Activated CD8-positive, alpha-beta memory T cell treated with anti-CD3 and anti-CD28 coated beads for 48 hours (primary cell): ENCODE data around the gene USP49.
"Not testable (repeated sequence)": the region's sequence is repeated elsewhere in the genome, so short reads cannot be mapped to it uniquely, and the experiment has no call there.

Experiments
- DNase-seq, 3 experiments: peaks; one replicate each; pipeline ENCODE4 v3.0.0-alpha.2; 2020; ENCODE audit warnings: low read depth in 2 of 3, low spot score in 2 of 3

The USP49 gene

DNA sequence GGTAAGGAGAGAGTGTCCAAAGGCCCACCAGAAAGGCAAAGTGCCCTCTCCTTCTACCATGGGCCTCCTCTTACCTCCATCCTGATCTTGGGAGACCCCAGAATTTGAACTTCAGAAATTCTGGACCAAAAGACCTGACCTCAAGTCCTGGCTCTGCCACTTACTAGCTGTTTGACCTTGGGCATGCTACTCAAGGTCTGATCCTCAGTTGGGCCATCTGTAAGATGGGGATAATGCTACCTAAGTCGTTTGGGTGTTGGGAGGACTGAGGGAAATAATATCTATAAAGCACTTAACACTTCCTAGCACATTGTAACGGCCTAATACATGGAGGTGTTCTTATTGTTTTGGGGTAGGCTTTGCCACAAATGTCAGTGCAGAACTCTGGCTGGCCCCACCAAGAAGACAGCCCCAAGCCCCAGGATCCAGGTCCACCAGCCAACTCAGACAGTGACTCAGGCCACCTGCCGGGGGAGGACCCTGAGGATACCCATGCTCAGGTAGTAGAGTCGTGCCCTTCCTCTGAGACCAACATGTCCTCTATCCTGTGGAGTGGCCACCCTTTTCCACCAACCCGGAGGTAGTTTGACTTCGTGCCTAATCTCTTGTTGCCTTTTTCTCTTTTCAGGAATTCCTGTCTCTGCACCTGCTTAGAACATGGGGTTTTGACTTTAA lies 111.9 kb downstream of the USP49 start:
- DNase-seq, result no peak

DNA sequence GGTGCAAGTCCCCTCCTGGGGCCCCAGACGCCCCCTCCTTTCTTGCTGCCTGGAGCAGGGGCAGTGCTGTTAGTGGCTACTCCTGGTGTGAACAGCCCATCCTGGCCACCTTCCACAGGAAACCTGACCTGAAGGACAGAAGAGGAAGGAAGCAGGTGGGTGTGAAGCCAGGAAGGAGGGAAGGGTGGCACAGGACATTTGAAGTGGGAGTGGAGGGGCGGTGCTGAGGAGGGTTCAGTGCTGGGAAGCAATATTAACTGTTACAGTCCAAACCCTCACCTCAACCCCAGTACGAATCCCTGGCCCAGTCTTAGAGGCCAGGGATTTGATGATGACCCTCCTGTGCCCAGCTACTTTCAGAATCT lies 113.8 kb downstream of the USP49 start:
- DNase-seq, result no peak

DNA sequence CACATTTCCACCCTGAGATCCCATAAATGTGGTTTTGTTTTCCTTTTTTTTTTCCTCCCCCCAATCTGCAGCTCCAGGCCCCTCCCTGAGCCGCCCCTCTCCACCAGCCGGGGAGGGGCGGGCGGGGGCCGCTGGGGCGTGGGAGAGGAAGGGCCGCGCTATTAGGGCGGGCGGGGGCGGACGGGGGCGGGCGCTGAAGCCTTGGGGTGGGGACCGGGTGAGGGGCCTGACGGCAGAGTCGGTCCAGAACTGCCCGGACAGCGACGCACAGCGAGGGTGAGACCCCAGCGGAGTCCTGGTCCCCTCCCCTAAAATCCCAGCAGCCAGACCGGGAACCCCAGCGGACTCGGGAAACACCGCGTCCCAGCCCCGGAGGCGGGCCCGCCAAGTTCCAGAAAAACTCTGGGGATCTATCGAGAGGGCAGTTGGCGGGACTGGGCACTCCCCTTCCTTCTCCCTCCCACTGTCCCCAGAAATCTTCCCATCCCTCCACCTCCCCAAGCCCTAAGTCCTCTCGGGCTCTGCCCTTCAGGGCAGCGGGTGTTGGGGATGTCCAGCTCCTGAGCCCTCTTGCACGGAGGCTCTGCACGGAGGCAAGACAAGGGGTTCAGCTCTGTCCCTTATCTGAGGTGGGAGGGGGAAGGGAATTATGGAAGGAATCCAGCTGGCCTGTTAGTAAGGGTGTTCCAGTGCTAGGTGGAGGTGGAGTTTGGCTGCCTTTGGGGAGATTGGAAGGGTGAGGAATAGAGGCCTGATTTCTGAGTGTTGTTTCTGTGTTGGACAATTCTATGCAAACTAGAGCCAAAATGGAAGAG lies 114.4 kb downstream of the USP49 start, which contains the start of gene PRICKLE4:
Gene PRICKLE4, plus strand, starts transcription at position 232 of the 815 bp plus-strand sequence. CDS start 2,692 bp downstream, outside the sequence.
- DNase-seq, result no peak

DNA sequence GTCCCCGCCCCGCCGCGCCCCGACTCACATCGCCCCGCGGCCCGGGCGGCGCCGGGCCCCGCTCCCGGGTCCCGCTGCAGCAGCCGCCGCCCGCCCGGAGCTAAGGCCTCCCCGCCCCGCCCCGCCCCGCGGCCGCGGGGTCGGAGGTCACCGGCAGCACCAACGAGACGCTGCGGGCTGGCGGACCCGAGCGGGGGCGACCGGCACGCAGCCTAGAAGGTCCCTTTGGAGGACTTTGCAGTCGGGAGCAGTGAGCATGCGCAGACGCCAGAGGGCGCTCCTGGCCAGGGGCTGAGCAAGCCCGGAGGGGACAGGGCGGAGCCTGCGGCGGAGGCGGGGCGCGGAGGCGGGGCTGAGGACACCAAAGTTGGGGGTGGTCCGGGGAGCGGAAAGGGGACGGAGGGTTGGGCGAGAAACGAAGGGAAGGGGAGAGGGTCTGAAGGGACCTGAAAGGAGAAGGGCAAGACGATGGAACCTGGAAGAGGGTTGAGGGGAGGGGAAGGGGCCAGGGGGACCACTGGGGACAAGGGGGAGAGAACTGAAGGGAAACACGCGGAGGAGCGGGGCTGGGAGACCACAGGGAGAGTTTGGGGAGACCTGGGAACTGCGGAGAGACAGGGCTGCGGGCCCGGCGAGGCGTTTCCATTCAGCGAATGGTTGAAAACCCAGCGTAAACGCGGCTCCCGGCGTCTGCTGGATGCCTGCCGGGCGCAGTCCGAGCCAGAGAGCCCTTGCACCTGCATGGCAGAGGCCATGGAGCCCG lies 115.2 kb downstream of the USP49 start, which contains the start of gene FRS3:
Gene FRS3, minus strand, starts transcription at position 113 of the 763 bp plus-strand sequence. CDS start 2,913 bp downstream, outside the sequence.
- peak; percentile 96 to 100 (median 98) for DNase-seq

DNA sequence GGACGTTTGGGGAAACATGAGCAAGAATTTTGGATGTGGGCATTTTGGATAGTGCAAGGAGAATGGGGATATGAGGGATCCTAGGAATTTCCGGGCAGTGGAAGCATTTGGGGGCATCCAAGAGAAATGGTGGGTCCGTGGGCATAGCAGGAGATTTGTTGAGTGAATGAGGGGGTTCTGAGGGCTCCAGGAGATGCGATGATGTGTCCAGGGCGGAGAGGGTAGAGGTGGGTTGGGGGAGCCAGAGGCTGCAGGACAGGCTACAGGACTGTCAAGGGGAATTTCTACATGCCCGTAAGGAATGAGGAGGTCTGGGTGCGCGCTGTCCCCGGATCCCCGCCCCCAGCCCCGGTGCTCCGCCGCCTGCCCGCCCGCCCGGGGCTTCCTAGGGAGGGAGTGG lies 115.8 kb downstream of the USP49 start:
- no peak for DNase-seq

DNA sequence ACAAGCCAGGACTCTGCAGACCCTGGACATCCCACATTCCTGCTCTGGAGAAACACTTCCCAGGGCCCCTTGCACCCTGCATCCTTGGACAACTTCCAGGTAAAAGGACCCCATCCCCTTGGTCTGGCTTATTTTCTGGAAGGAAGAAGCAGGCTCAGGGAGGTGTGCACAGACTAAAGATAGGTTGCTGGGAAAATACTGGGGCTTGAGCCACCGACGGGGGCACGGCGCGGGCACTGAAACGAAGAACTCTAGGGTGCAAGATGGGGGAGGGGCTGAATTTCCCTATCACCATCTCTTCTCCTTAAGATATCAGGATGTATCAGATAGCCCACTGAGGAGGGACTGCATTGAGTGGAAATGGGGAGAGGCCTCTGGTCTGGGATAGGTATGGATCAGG lies 116.3 kb downstream of the USP49 start:
- no peak for DNase-seq

DNA sequence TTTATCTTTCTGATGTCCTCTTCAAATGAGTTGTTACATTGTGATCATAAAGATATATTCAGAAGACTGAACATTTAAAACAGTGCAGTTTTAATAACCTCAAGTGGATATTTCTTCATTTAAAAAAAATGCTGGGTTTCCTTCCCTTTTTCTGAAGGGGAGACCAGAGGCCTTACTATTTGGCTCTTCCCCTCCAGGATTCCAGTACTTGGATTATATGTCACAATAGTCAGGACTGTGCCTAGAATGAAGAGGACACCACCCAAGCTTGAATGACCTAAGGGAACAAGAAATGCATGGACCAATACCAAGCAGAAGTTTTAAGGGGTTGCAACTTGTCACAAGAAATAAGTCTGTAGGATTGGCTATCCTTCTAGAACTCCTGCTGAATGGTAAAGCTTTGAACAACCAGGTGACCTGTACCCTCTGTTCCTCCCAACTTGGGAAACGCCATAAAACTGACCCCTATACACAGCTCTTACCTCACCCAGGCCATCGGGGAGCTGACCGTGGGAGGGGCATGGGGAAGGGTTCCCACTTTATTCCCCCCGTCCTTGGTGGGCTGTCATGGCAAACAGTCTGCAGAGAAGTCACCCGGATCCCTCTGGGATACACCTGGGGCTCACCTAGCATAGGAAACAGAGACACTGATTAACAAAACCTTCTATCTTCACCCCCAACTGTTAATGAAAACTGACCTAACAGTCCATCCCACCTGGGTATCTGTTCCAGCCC lies 117.5 kb downstream of the USP49 start:
- DNase-seq, result no peak

DNA sequence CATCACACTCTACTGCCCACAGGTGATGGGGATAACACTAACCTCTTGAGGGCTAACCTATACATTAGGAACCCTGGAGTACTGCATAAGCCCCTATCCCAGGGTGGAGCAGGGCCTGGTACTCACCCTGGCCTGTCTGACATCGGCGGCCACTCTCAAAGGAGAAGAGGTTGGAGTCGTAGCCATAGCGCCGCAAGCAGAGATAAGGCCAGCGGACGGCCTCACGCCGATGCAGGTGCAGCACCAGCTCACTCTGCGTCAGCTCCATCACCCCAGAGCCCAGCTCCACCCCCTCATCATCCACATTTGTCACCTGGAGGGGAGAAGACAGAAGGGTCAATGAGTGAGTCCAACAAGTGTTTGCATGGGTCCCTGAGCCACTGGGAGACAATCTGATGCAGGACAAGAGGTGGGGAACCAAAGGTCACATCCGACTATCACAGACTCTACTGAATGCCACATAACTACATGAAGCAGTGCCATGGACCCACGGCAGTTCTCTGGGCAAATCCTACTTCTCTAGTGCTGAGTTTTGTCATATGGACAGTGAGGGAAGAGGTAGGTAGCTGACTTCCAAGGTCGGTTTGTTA lies 119.8 kb downstream of the USP49 start:
- no peak for DNase-seq

DNA sequence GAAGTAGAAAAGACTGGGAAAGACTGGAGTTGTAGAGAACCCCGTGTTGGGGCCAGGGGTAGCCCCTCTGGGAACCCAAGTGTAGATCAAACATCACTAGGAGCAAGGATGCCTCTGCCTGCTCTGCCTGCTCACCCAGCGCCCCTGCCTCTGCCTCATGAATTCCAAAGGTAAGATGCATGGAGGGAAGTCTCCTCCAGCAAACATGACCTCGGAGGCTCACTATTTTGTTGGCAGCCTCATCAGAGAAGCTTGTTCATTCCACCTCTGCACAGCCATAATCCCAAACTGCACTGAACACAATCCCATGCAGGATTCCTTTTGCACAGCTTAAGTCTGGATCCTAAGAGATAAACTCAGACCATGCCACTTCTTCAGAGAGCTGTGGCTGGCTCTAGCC lies 120.3 kb downstream of the USP49 start:
- no peak for DNase-seq

DNA sequence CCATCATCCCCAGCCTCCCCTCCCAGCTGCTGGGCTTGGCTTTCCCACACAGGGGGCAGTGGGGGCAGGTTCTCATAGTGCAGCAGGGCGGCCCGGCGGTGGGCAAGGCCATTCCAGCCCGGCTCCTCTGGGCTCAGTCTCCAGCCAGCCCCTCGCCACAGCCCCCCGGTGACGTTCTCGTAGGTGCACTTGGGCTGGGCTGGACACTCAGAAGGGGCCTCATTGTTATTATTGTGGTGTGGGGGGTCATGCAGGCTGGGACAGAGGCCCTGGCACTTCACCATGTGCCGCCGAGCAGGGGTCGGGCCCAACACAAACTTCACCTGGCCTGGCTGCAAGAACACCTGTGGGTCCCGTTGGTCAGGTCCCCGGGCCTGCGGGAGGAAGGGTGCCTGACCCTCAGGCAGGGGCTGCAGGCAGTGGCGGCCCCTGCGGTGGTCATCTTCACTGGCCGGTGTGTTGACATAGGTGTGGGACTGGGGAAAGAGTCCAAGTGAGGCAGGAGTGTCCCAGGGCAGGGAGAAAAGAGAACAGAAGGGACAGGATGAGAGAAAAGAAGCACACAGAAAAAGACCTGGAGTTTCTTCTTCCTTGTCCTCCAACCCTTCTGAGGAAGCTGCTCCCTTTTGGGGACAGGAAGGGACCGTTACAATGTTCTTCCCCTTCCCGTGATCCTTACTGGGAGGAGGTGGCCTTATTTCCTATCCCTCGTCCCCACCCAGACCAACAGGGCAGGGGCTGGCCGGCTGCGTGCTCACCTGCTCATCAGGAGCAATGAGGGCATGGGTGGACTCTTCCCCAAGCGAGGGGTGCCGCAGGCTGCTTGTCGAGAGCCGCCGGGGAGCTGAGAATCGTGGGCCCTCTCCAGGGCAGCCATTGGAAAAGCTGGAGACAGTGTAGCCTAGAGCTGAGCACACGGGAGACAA lies 123.9 kb downstream of the USP49 start:
- no peak for DNase-seq

DNA sequence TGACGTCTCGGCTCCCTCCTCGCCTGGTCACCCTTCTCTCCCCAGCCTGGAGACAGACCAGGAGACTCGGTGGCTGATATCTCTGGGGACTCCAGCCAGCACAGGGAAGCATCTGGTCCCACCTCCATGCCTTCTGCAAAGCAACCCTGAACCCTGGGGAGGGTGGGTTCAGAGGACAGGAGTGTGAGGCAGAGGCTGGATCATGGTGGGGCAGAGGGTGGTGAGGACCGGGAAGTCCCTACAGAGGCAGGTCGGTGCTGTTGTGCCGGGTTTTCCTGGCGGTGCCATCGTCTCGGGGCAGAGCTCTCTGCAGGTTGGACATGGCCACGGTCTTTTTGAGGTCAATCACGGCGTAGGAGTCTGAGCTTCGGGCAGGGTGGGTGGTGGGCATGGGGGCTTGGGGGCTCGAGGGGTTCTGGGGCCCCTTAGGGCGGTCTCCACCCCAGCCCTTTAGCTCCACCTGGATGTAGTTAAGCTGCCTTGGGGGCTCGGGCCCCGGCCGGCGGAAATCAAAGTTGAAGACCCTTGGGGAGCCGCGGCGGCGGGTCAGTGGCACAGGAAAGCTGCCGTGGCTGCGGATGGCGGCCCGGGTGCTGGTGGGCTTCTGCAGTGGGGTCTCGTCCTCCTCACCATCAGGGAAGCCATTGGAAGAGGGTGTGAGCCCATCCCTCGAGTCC lies 124.7 kb downstream of the USP49 start:
- DNase-seq, result no peak

DNA sequence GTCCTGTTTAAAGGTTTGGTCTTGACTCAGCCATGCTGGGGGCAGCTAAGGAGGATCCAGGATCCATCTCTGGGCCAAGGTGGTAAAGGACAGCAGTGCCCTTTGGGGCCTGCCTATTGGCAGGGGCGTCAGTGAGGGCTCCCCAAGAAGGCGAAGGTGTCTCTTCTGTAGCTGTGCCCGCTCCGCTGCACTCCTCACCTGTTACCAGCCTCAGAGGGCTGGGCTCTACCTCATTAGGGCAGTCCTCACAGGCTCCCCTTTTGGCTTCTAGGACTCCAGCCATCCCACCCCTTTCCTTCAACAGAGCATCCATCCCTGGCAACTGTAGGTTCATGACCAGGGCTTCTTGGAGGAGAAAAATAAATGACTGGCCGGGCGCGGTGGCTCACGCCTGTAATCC lies 125.8 kb downstream of the USP49 start:
- DNase-seq, result no peak

DNA sequence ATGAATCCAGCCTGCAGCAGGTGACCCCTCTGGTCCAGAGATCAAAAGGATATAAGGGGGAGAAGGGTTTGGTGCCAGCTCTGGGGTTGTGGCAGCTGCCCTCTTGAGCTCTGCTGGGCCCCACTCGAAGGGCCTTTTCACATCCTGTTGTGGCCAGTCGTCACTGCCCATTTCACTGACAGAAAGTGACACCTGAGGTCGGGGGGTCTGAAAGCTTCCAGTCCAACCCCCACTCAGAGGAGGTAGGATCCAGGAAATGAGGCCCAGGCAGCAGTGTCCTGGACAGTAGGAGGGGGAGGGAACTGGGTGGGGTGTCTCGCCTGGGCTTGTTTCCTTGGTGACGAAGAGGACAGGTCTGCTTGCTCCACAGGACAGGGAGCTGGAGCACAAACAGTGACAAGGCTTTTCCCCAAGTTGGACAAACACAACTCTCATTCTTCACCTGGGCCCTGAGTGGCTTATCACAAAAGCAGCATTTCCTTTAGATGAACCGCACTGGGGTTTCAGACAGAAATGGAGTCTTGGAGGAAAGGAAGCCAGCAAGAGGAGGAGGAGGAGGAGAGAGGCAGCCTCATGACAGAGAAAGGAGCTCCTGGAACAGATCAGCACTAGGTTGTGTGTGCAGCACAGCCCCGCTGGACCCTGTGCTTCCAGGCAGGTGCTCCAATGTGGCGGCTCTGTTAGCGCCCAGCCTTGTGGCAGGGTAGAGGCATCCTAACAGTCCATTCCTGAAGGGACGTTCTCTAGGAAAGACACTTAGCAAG lies 126.4 kb downstream of the USP49 start:
- no peak for DNase-seq

DNA sequence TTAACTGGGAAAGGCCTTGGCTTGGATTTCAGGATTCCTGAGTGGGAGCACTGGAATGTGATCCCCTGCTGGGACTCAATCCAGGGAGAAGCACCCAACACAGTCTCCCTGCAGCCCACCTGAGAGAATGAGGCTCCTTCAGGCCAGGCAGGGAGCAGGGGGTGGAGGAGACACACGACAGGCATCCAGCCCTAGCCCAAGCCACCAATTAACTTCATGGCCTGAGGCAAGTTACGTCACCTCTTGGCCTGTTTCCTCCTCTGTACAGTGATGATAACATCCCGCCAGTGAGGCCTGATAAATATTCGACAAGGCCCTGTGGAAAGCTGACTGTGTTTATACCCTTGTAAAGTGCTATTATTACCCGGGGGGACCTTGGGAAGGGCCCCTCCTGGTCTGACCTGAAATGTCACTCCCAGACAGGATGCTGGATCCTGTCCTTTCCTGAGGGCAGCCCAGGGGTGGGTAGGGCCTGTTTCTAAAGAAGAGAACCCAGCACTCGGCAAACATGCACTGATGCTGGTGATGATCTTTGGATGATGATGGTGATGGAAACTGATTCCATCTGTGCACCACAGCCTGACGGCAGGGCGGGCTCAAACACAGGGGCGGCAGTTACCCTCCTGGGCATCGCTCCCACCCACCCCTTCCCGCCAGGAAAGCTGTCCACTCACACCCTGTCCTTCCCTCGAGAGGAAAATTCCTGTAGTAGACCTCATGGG lies 127.9 kb downstream of the USP49 start:
- DNase-seq, result no peak

DNA sequence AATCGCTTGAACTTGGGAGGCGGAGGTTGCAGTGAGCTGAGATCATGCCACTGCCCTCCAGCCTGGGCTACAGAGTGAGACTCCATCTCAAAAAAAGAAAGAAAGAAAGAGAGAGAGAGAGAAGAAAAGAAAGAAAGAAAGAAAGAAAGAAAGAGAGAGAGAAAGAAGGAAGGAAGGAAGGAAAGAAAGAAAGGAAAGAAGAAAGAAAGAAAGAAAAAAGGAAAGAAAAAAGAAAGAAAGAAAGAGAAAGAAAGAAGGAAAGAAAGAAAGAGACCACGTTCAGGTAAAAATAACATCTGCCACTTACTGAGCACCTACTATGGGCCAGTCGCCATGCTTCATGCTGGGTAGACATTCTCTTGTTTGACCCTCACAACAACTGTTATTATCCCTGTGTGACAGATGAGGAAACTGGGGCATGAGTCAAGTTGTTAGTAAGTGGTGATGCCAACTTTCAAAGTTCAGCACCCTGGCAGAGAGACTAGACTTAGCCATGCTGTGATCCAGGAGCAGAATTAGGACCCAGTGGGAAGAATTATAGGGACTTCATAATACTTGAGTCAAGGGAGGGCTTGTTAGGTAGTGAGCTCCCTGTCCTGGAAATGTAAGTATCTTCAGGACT lies 129.0 kb downstream of the USP49 start:
- not testable (repeated sequence) for DNase-seq

DNA sequence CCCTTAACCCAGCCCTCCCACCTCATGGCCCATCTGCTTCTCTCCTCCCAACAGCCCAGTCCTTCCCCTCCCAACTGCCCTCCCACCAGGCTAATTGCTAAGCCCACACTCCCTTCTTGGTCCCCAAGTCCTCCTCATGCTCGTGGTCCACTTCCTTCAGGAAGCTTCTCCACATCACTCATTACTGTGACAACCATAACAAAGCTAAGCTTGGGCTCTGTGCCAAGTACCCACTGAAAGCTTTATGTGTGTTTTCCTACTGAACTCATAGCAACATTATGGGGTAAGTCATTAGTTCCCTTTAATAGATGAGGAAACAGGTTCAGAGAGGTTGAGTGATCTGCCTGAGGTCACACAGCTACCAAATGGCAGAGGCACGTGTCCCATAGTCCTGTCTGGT lies 131.7 kb downstream of the USP49 start:
- DNase-seq, result no peak

DNA sequence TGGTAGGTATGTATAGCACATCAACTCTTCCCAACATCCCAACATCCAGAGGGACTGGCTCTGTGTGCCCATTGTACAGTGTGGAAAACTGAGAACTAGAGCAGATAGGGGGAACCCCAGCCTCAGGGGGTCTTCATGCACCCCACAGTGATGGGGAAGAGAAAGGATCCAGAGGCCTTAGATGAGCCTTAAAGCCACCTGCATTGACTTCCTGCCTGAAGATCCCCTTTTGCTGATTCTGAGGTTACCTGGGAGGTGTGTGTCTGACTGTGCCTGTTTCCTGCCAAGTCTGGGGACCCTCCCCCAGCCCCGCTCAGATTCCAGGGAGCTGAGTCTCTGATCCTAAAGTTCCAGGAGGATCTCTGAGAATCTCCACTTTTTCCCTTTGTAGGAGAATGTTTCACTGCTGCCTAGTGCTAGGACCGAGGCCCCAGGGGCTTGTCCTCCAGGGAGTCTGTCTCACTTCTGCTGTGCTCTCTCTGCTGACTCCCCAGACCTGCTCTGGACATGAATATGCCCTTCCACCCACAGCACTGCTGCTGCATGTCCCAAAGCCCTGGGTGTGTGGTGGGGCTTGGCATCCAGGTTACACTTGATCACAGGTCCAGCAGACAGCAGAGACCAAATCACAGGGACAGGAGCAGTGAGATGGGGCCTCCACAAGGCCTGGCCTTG lies 135.1 kb downstream of the USP49 start:
- no peak for DNase-seq
